ENCODE data around the gene SMYD1. TPM values are rescaled to one million over a fixed set of nuclear protein-coding genes. Genes with fewer than 3 reads are reported as not detected.

Gene SMYD1
- polyA plus RNA-seq, 1 donor from 2014 or later, result not detected

GRCh38 chr2:88085602-88086001, 18.0 kb downstream of the SMYD1 start:
- H3F3A ChIP-seq (ENCODE audit: insufficient read depth, low read length, poor library complexity, severe bottlenecking), result no peaks in the 10 kb centered on the region
- no peaks in the 10 kb centered on the region for H3K27me3 ChIP-seq (ENCODE audit: insufficient read depth, low read depth, low read length)
- H3K79me2 ChIP-seq (replicated peaks; ENCODE audit: insufficient read depth, low read length), result no peaks in the 10 kb centered on the region
- no peaks in the 10 kb centered on the region for H3K9me2 ChIP-seq (ENCODE audit: insufficient read depth, low read length)
- H4K20me1 ChIP-seq (ENCODE audit: insufficient read depth), result no peaks in the 10 kb centered on the region
- no peak overlapping the region for H3K9ac ChIP-seq (ENCODE audit: low read length)
- H3K36me3 ChIP-seq (ENCODE audit: insufficient read depth, low read length), result no peaks in the 10 kb centered on the region
- H3K27ac ChIP-seq (ENCODE audit: low read length), result no peak overlapping the region
- TF ChIP-seq RAD21 (conservative IDR thresholded peaks at IDR 0.05), result no peak
- no peak for TF ChIP-seq EZH2 (IDR thresholded peaks at IDR 0.05; ENCODE audit: borderline replicate concordance, insufficient read depth, low read length, poor library complexity, severe bottlenecking)
- TF ChIP-seq CTCF (IDR thresholded peaks at IDR 0.05; ENCODE audit: poor library complexity, severe bottlenecking), result no peak
- no peak for TF ChIP-seq EP300 (conservative IDR thresholded peaks at IDR 0.05; ENCODE audit: poor library complexity, severe bottlenecking)
- no peak for TF ChIP-seq MXI1 (conservative IDR thresholded peaks at IDR 0.05; ENCODE audit: poor library complexity, severe bottlenecking)
- TF ChIP-seq SMC3 (conservative IDR thresholded peaks at IDR 0.05; ENCODE audit: poor library complexity), result no peak
- TF ChIP-seq POLR2AphosphoS5 (IDR thresholded peaks at IDR 0.05), result no peak
- H2AFZ ChIP-seq (ENCODE audit: low read depth, low read length), result no peak overlapping the region
- no peak overlapping the region for H3K4me2 ChIP-seq (ENCODE audit: low read length)
- no peaks in the 10 kb centered on the region for H3K9me3 ChIP-seq (ENCODE audit: low read length)
- no peak overlapping the region for H3K4me3 ChIP-seq (ENCODE audit: low read length)

GRCh38 chr2:88086401-88086800, 18.8 kb downstream of the SMYD1 start:
- Histone ChIP-seq H3K27ac (ENCODE audit: low read length) (no peak overlapping the region), H3K9me2 (ENCODE audit: insufficient read depth, low read length) (no peaks in the 10 kb centered on the region), H4K20me1 (ENCODE audit: insufficient read depth) (no peaks in the 10 kb centered on the region), H3K27me3 (ENCODE audit: insufficient read depth, low read depth, low read length) (no peaks in the 10 kb centered on the region), H3K4me2 (ENCODE audit: low read length) (no peak overlapping the region), H3K4me3 (ENCODE audit: low read length) (no peak overlapping the region), H3F3A (ENCODE audit: insufficient read depth, low read length, poor library complexity, severe bottlenecking) (no peaks in the 10 kb centered on the region), H3K9me3 (ENCODE audit: low read length) (no peaks in the 10 kb centered on the region), H3K9ac (ENCODE audit: low read length) (no peak overlapping the region), H3K36me3 (ENCODE audit: insufficient read depth, low read length) (no peaks in the 10 kb centered on the region), H3K79me2 (replicated peaks; ENCODE audit: insufficient read depth, low read length) (no peaks in the 10 kb centered on the region), H2AFZ (ENCODE audit: low read depth, low read length) (no peak overlapping the region)
- TF ChIP-seq TAF1 (IDR thresholded peaks at IDR 0.05; ENCODE audit: low read depth), result no peak
- no peak for TF ChIP-seq MXI1 (conservative IDR thresholded peaks at IDR 0.05; ENCODE audit: poor library complexity, severe bottlenecking)
- TF ChIP-seq RAD21 (conservative IDR thresholded peaks at IDR 0.05), result no peak
- TF ChIP-seq CTCF (IDR thresholded peaks at IDR 0.05; ENCODE audit: poor library complexity, severe bottlenecking), result no peak
- no peak for TF ChIP-seq REST (IDR thresholded peaks at IDR 0.05; ENCODE audit: borderline replicate concordance)

All from neural cell (in vitro differentiated cells).